Bronchial epithelial cell (primary cell): ENCODE results near the gene LIPK. TPM values are rescaled to one million over a fixed set of nuclear protein-coding genes. Genes with fewer than 3 reads are reported as not detected.

Experiments
- DNase-seq: peaks from one replicate; pipeline ENCODE4 v3.0.0-alpha.2; 2010; ENCODE audit warnings: low read depth
- FAIRE-seq: peaks from 2 replicates; lab custom pipeline; 2011; peaks lifted over from hg19 to GRCh38; lab: Jason Lieb, UNC
- H3K27me3 ChIP-seq: 2 replicates; pipeline ENCODE4 v1.5.1; 2011; ENCODE audit warnings: low read length; ENCODE audit not compliant: control insufficient read depth, insufficient read depth
- H3K36me3 ChIP-seq: 2 replicates; pipeline ENCODE4 v1.5.1; 2011; ENCODE audit warnings: low read length; ENCODE audit not compliant: control insufficient read depth, insufficient read depth
- H3K4me3 ChIP-seq: 2 replicates; pipeline ENCODE4 v1.5.1; 2011; ENCODE audit warnings: mild to moderate bottlenecking, low read depth, low read length, control low read depth
- CTCF ChIP-seq: IDR thresholded peaks from 2 replicates; pipeline ENCODE4 v1.5.1; 2011; ENCODE audit warnings: mild to moderate bottlenecking, moderate library complexity, low read length, control low read depth, inconsistent platforms; ENCODE audit not compliant: insufficient read depth, severe bottlenecking
- total RNA-seq: library from RNA; depleted of rRNA; stranded (reverse); fragments of >200 nt; gene quantifications from 2 replicates; pipeline ENCODE4 v1.2.1, GENCODE V29; 2014

LIPK gene
- total RNA-seq, 1 donor from 2014 or later: not detected

- FAIRE-seq (no peak), DNase-seq (peak; percentile 61)
- TF ChIP-seq CTCF: no peak
- Histone ChIP-seq H3K27me3 (no peaks in the 10 kb centered on the region), H3K4me3 (no peak overlapping the region), H3K36me3 (no peaks in the 10 kb centered on the region)
Measured at GRCh38 chr10:88781206-88781605, 75.2 kb downstream of the LIPK start.

- TF ChIP-seq CTCF: no peak
- FAIRE-seq (no peak), DNase-seq (no peak)
- no peaks in the 10 kb centered on the region for H3K27me3 ChIP-seq
- no peaks in the 10 kb centered on the region for H3K36me3 ChIP-seq
- H3K4me3 ChIP-seq: no peak overlapping the region
Measured at GRCh38 chr10:88782222-88782621, 76.2 kb downstream of the LIPK start.

- FAIRE-seq: no peak
- H3K27me3 ChIP-seq: no peaks in the 10 kb centered on the region
- TF ChIP-seq CTCF: no peak
- no peak overlapping the region for H3K4me3 ChIP-seq
- no peaks in the 10 kb centered on the region for H3K36me3 ChIP-seq
- no peak for DNase-seq
Measured at GRCh38 chr10:88783724-88784123, 77.7 kb downstream of the LIPK start.

- H3K4me3 ChIP-seq: no peak overlapping the region
- TF ChIP-seq CTCF: no peak
- no peaks in the 10 kb centered on the region for H3K36me3 ChIP-seq
- H3K27me3 ChIP-seq: no peaks in the 10 kb centered on the region
- FAIRE-seq (no peak), DNase-seq (no peak)
Measured at GRCh38 chr10:88786032-88786770, 80.2 kb downstream of the LIPK start.

- no peak for TF ChIP-seq CTCF
- peak; percentile 18 for FAIRE-seq
- Histone ChIP-seq H3K36me3 (no peaks in the 10 kb centered on the region), H3K27me3 (no peaks in the 10 kb centered on the region), H3K4me3 (no peak overlapping the region)
- DNase-seq: no peak
Measured at GRCh38 chr10:88787463-88787862, 81.4 kb downstream of the LIPK start.

GRCh38 chr10:88788924-88789323 lies 82.9 kb downstream of the LIPK start:
- no peak for TF ChIP-seq CTCF
- H3K4me3 ChIP-seq: no peak overlapping the region
- no peak for DNase-seq
- FAIRE-seq: no peak
- H3K27me3 ChIP-seq: no peaks in the 10 kb centered on the region
- H3K36me3 ChIP-seq: no peaks in the 10 kb centered on the region
